ENCODE results near the gene TMEM120B. TPM values are rescaled to one million over a fixed set of nuclear protein-coding genes. Genes with fewer than 3 reads are reported as not detected.

Gene TMEM120B
- total and polyA plus RNA-seq, 4 donors, result 3.9 to 17.7 (median 8.1) TPM

- no peak overlapping the region for H3K4me3 ChIP-seq
- H3K4me1 ChIP-seq (ENCODE audit: control insufficient read depth in 5 of 5, insufficient read depth in 5 of 5, low read length in 5 of 5), result no peaks in the 10 kb centered on the region
- DNase-seq (no peak), ATAC-seq (ENCODE audit: insufficient read depth, low FRiP score) (no peak)
- no peak overlapping the region for H3K27ac ChIP-seq (ENCODE audit: low read depth in 1 of 2, low read length in 1 of 2)
- no peak overlapping the region for H3K9ac ChIP-seq (ENCODE audit: insufficient read depth in 1 of 2, low read length in 2 of 2)
- peaks cover 16 to 67% (median 39%) of the 10 kb centered on the region in 4 donors for H3K36me3 ChIP-seq (ENCODE audit: control insufficient read depth in 4 of 4, insufficient read depth in 4 of 4, low read length in 4 of 4)
- TF ChIP-seq CTCF (IDR thresholded peaks at IDR 0.05; ENCODE audit: control extremely low read depth, extremely low read depth), result no peak
- no peaks in the 10 kb centered on the region for H3K27me3 ChIP-seq (ENCODE audit: control insufficient read depth in 3 of 3, insufficient read depth in 3 of 3, low read length in 2 of 3)
- no peaks in the 10 kb centered on the region for H3K9me3 ChIP-seq (ENCODE audit: control insufficient read depth in 4 of 4, insufficient read depth in 3 of 4, low read length in 3 of 4)
- WGBS, 2 donors, result 86 to 92% methylated on average over 7 of the region's 7 CpGs
Measured at GRCh38 chr12:121820056-121820455, 107.5 kb downstream of the TMEM120B start.

- no peak overlapping the region for H3K27ac ChIP-seq (ENCODE audit: low read depth in 1 of 2, low read length in 1 of 2)
- no peaks in the 10 kb centered on the region for H3K9me3 ChIP-seq (ENCODE audit: control insufficient read depth in 4 of 4, insufficient read depth in 3 of 4, low read length in 3 of 4)
- no peak for TF ChIP-seq CTCF (IDR thresholded peaks at IDR 0.05; ENCODE audit: control extremely low read depth, extremely low read depth)
- no peaks in the 10 kb centered on the region for H3K4me1 ChIP-seq (ENCODE audit: control insufficient read depth in 5 of 5, insufficient read depth in 5 of 5, low read length in 5 of 5)
- no peak overlapping the region for H3K4me3 ChIP-seq
- DNase-seq (no peak), ATAC-seq (ENCODE audit: insufficient read depth, low FRiP score) (no peak)
- H3K36me3 ChIP-seq (ENCODE audit: control insufficient read depth in 4 of 4, insufficient read depth in 4 of 4, low read length in 4 of 4), result peaks cover 12 to 67% (median 31%) of the 10 kb centered on the region in 4 donors
- no peaks in the 10 kb centered on the region for H3K27me3 ChIP-seq (ENCODE audit: control insufficient read depth in 3 of 3, insufficient read depth in 3 of 3, low read length in 2 of 3)
- WGBS, 2 donors, result 93% methylated on average over 36 to 39 of the region's 39 CpGs
- no peak overlapping the region for H3K9ac ChIP-seq (ENCODE audit: insufficient read depth in 1 of 2, low read length in 2 of 2)
Measured at GRCh38 chr12:121822393-121823100, 110.0 kb downstream of the TMEM120B start.

- DNase-seq (no peak), ATAC-seq (ENCODE audit: insufficient read depth, low FRiP score) (no peak)
- 88 to 92% methylated on average over 33 to 36 of the region's 36 CpGs for WGBS, 2 donors
- TF ChIP-seq CTCF (IDR thresholded peaks at IDR 0.05; ENCODE audit: control extremely low read depth, extremely low read depth), result no peak
- Histone ChIP-seq H3K9me3 (ENCODE audit: control insufficient read depth in 4 of 4, insufficient read depth in 3 of 4, low read length in 3 of 4) (no peaks in the 10 kb centered on the region), H3K4me3 (no peak overlapping the region), H3K27me3 (ENCODE audit: control insufficient read depth in 3 of 3, insufficient read depth in 3 of 3, low read length in 2 of 3) (no peaks in the 10 kb centered on the region), H3K36me3 (ENCODE audit: control insufficient read depth in 4 of 4, insufficient read depth in 4 of 4, low read length in 4 of 4) (peaks cover 12 to 70% (median 30%) of the 10 kb centered on the region in 4 donors), H3K27ac (ENCODE audit: low read depth in 1 of 2, low read length in 1 of 2) (no peak overlapping the region), H3K4me1 (ENCODE audit: control insufficient read depth in 5 of 5, insufficient read depth in 5 of 5, low read length in 5 of 5) (no peaks in the 10 kb centered on the region), H3K9ac (ENCODE audit: insufficient read depth in 1 of 2, low read length in 2 of 2) (no peak overlapping the region)
Measured at GRCh38 chr12:121823101-121823726, 110.7 kb downstream of the TMEM120B start.
